Measurements from ENCODE around the gene PLD1. TPM values are rescaled to one million over a fixed set of nuclear protein-coding genes. Genes with fewer than 3 reads are reported as not detected.
A peak's percentile ranks its signal among the peaks of the same experiment; 100 is the strongest.
"Not testable (repeated sequence)": the region's sequence is repeated elsewhere in the genome, so short reads cannot be mapped to it uniquely, and the experiment has no call there.

Gene PLD1, protein sequence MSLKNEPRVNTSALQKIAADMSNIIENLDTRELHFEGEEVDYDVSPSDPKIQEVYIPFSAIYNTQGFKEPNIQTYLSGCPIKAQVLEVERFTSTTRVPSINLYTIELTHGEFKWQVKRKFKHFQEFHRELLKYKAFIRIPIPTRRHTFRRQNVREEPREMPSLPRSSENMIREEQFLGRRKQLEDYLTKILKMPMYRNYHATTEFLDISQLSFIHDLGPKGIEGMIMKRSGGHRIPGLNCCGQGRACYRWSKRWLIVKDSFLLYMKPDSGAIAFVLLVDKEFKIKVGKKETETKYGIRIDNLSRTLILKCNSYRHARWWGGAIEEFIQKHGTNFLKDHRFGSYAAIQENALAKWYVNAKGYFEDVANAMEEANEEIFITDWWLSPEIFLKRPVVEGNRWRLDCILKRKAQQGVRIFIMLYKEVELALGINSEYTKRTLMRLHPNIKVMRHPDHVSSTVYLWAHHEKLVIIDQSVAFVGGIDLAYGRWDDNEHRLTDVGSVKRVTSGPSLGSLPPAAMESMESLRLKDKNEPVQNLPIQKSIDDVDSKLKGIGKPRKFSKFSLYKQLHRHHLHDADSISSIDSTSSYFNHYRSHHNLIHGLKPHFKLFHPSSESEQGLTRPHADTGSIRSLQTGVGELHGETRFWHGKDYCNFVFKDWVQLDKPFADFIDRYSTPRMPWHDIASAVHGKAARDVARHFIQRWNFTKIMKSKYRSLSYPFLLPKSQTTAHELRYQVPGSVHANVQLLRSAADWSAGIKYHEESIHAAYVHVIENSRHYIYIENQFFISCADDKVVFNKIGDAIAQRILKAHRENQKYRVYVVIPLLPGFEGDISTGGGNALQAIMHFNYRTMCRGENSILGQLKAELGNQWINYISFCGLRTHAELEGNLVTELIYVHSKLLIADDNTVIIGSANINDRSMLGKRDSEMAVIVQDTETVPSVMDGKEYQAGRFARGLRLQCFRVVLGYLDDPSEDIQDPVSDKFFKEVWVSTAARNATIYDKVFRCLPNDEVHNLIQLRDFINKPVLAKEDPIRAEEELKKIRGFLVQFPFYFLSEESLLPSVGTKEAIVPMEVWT
- polyA plus RNA-seq (ENCODE audit: insufficient read length) = 15.7 TPM
- long read RNA-seq, donor 1, partial matches to known transcripts = 0 of 1 reads
- long read RNA-seq, donor 1, other reads (novel, unspliced or antisense) = 0 of 1 reads
- long read RNA-seq, donor 2, full-length matches to known transcripts = 1 of 1 reads
- long read RNA-seq, donor 2, partial matches to known transcripts = 0 of 1 reads
- long read RNA-seq, donor 2, other reads (novel, unspliced or antisense) = 0 of 1 reads
- long read RNA-seq, donor 3 = 0 reads
- long read RNA-seq, donor 4 = 0 reads
- long read RNA-seq, donor 5, partial matches to known transcripts = 0 of 1 reads
- long read RNA-seq, donor 5, other reads (novel, unspliced or antisense) = 0 of 1 reads
- long read RNA-seq, donor 6 = 0 reads
- long read RNA-seq, donor 7 = 0 reads
- long read RNA-seq, donor 8 = 0 reads

DNA sequence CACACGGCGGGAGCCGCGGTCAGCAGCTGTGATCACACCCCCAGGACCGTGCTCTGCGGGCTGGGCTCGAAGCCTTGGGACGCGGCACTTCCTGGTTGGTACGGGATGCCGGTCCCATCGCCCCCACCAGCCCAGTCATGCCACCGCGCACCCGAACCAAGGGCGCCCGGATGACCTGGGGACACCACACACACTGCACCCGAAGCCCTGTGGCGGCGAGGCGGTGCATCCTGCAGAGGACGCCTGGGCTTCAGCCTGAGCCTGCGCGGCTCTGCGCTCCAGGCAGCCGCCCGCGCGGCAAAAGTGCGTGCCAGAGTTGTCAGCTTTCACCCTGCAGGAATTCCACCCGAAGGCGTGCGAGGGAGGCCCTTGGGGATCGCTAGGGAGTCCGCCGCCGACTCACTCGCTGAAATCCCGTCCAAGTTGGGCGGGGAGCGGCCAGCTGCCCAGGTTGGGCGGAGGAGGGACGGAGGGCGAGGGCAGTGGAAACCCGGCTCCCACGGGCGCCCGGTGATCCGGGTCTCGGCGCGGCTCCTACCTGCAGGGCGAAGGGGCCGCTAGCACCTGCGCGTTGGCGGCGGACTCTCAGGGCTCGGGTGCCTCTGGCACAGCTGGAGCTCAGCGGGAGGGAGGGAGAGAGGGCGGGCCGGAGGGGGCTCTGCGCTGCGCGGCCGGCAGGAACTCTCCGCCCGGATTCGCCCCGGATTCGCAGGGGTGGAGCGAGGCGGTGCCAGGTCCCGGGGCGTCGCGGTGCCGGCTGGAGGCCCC is at the start of gene PLD1:
TSS of gene PLD1 (minus strand) at position 623 of the 768 bp plus-strand sequence. CDS start 72,432 bp downstream, outside the sequence.
- DNase-seq = peak; percentile 72

DNA sequence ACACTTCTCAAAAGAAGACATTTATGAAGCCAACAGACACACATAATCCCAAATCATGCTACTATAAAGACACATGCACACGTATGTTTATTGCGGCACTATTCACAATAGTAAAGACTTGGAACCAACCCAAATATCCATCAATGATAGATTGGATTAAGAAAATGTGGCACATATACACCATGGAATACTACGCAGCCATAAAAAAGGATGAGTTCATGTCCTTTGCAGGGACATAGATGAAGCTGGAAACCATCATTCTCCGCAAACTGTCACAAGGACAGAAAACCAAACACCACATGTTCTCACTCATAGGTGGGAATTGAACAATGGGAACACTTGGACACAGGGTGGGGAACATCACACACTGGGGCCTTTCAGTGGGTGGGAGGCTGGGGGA is 48.5 kb upstream of the PLD1 start:
- DNase-seq = not testable (repeated sequence)

DNA sequence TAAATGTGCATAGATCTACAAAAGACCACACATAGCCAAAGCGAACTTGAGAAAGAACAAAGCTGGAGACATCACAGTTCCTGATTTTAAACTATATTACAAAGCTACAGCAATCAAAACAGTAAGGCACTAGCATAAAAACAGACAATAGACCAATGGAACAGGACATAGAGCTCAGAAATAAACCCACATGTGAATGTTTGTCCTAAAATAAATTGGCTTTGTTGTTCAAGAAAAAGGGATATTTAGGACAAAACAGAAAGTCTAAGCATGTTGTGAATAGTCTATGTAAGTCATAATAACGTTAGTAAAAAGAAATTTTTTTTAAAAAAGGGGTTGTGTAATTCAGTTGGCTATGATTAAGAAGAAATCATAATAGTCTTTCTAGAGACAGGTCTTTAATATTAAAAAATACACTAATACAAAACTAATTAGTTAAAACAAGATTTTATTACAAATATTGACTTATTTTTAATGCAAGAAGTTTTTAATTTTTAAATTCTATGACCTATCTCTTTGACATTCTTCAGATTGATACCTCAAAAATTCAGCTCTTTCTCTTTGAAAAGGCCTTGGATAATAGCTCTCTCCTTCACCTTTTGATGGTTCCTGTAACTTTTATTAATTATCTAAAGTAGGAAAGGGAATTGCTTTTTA is 44.5 kb upstream of the PLD1 start:
- DNase-seq = no peak

DNA sequence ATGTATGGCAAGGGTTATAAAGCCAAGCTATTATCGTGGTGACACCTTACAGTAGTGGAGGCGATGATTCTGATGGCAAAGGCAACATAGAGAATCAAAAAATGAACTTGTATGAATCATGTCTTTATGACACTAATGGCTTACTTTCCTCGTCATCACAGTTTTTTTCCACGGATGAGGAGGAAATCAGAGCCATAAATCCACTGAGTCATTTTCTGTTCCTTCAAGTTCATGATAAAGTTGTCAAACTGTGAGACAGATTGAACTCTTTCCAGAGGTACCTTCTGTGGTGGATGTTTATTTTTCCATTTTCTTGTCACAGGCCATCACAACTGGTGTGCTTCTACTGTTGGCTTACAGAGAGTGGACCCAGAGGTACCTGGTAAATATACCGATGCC is 41.4 kb upstream of the PLD1 start:
- no peak for DNase-seq

DNA sequence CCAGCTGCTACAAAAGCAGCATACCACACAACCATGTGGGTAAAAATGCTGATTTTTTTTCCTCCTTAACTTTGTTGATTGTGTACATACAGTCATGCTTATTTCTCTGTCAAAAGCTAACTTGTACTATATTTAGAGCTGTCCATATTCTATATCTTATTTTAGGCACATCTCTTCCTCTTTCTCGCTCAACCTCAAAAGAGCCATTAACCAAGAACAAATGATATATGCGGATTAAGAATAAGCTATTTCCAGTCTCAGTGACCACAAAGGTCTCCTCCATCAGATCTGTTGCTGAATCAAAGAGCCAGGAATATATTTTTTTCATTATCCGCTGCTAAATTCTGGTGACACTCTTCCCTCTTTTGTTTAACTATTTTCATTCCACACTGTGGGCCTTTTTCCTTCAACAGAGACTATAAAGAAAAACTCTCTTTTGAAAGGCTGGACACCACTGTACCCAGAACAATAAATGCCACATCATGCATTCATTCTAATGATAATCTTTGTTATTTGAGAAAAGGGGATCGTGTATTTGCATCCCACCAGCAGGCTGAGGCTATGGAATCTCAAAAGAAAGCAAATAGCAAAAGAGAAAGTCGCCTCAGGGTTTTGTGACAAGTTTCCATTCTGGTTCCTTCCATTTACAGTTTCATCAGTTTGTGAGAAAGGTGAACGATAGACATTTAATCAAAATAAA is 40.8 kb upstream of the PLD1 start:
- DNase-seq = no peak

DNA sequence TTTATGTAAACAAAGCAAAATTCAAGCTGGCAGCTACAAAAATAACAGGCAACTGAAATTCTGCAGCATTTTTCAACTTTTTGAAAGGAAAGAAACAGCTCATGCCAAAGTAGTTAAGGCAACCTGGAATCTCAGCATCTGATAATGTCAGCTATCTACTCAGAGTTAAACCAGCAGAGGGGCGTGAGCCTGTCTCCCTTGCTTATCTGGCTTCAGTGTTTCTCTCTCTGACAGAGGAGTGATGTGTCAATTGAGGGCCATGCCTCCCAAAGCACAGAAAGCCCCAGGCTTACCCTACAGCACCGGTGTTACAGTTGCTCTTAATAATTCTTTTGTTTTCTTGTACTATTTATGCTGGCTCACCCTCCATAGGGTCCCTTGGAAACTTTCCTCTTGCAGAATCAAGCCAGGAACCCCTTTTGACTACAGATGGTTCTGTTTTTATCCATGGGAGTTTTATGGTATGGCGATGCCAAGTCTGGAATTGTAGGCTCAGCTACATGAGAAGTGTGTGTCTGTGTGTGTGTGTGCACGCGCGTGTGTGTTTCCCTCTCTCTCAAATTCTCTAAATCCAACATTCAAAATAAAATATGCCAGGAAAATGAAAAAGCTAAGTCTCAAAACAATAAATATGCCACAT is 40.2 kb upstream of the PLD1 start:
- no peak for DNase-seq

DNA sequence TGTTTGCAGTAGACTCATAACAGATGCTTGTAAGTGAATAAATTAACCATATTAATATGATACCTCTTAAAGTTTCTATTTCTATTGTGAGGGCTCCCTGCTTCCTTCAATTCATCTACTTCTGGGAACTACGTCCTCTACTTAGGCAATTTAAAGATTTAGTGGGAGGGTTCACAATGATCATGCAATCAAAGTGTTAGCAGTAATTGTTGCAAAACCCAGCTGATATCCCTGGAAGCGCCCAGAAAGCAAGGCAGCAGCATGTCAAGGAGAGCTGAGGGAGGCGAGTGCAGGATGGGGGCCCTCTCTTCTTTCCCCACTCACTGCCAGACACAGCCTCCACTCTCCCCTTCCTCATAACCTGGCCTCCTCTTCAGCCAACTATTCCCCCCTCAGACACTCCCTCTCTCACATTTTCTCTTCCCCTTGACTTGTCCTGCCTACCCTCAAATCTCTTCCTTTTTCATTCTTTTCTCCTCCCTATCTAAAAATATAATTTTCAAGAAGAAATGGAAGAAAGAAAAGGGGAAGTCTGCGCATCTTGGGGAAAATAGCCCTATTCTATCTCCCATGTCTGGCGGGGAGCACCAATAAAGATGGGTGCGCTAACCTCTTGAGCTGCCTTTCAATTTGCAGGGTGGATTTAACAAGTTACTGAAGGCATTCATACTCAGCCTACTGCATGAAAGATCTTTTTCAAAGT is 39.5 kb upstream of the PLD1 start:
- no peak for DNase-seq

DNA sequence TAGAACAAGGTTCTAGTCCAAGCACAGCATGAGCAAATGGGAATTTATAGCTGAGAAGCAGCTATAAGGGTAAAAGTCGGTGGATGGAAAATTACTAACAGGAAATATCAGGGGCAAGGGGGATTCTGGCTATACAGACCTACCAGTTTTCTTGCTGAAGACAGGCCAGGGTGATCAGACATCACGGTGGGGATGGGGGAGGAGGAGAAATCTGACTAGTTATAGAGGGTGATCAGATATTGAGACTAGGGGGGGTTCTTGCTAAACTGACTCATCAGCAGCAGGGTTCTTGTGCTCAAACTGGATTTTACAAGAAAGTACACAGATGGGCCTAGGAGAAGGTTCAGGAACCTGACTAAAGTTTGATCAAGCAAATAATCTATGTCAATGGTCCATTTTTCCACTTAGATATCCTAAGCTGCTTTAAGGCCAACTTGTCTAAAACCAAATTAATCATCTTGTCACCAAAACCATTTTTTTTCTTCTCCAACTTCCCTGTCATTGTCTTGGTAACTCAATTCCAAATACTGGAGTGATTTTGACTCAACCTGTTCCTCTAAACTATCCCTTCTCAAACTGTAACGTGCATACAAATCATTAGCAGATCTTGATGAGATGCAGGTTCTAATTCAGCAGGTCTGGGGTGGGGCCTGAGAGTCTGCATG is 37.4 kb upstream of the PLD1 start:
- DNase-seq = no peak

DNA sequence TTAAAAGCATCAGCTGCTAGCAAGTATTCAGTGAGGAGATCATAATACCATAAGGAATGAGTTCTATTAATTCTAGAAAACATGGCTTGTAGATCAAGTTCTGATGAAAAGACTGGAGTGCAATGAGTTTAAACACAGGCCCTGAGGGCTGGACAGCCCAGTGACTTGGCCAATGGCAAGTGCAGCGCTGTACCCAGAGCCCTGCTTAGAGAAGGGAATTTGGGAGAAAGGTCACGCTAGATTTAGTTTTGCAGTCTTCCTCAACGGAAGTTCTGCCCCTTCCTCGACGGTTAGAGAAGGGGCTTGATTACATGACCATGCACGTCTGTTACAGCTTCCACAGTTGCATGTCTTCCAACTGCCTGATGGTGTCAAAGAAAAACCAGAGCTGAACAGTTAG is 36.9 kb upstream of the PLD1 start:
- no peak for DNase-seq

DNA sequence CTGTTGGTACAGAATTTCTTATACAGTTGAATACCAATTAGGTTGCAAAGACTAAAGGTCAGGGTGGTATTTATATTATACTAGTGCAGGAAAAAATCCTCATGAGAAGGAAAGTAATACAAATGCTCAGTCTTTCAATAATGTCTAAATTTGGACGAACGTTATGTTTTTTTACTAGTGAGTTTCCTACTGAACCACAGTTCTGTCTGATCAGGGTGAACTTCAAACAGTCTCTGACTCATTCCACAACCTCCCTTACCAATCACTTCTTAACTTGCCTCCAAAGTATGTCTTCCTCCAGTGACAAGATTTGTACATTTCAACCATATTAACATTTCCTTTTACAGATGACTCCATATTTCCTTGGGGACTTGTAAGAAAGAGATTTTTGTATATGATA is 36.3 kb upstream of the PLD1 start:
- DNase-seq = no peak

DNA sequence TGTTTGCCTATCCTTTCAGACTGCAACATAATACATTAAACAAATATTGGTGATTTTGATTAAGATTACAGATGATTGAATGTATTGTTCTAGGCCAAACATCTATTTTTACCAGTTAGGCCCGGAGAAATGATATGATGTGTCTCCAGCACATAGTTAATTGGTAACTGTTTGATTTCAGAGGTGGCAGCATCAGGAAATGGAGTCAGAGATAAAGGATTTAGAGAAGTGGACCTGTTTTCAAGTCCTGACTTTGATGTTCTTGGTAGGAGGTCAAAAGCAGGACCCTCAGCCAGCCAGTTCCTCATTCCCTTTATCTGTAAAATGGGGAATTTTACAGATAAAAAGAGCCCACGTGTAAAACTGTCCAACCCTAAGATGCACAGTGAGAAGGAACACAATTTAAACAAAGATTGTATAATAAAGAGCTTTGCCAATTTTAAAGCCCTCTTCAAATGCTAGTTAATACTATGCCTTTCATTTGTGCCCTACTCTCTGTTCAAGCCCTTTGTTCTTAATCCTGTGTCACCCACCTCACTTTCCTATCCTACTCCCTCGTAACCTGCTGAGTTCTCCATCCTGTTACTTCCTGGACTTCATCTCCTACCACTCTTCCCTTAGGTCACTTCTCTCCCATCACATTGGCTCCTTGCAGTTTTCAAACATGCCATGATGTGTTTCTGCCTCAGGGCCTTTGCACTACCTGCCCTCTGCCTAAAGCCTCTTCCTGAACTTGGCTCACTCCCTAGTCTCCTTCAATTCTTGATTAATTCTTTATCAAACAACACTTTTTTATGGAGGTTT is 35.4 kb upstream of the PLD1 start:
- no peak for DNase-seq

DNA sequence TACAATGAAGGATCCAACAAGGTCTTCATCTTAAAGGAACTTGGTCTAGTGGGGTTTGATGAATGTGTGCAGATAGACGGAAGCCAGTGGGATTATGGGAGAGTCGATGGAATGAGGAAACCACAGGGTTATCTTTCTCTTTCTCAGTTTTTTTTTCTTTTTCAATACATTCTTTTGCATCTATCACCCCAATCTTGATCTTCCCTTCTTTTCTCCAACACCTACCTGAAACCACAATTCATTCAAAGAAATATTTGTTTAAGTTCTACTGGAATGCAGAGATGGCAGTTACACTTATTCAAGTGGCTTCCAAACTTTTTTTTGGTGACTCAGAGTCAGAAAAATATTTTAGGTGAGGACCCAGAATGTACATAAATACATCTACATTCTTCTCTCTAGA is 34.6 kb upstream of the PLD1 start:
- no peak for DNase-seq

DNA sequence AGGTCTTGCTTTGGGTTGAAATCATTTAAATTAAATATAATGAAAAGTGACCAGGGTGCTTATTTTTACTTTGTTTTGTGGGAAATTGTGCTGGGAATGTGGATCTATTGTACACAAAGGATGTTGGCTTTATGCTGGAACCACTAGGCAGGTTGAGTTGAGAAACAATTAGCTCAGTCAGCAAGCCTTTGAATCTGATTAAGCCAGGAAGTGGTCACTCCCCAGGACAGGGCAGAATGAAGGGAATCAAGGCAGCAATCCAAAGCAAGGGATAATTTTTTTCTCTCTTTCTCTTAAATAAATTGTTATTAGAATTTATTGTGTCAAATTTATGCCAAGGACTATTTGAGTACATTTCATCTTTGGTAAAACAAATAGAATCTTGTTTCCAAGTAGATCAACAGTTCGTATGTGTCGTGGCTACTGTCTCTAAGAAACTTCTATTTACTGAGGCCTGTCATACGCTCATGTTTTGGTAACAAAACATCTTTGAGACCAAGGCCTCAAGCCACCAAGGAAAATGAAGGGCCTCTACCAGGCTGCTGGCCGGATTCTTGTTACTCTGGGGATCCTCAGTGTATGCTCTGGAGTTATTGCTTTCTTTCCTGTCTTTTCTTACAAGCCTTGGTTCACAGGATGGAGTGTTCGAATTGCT is 32.7 kb upstream of the PLD1 start, which contains the start of gene TMEM212:
TSS of gene TMEM212 (plus strand) at position 486 of the 655 bp plus-strand sequence. CDS start at position 521, 35 bp downstream.
- no peak for DNase-seq

DNA sequence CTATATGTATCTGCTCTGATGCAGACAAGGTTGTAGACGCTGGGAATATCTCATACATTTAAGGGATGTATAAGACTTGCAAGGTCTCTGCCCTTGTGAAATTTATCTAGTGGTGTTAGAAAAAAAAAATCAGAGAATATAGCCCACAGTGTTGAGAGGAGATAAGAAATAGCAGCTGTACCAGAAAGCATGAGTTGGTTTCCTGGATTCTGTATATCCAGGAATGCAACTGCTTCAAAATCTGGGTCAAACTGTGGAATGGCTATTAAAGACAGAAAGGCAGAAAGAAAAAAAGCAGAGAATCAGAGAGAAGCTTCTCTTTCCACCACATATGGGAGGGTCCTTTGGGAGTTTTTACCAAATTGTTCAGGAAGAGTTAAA is 31.3 kb upstream of the PLD1 start:
- DNase-seq = no peak

DNA sequence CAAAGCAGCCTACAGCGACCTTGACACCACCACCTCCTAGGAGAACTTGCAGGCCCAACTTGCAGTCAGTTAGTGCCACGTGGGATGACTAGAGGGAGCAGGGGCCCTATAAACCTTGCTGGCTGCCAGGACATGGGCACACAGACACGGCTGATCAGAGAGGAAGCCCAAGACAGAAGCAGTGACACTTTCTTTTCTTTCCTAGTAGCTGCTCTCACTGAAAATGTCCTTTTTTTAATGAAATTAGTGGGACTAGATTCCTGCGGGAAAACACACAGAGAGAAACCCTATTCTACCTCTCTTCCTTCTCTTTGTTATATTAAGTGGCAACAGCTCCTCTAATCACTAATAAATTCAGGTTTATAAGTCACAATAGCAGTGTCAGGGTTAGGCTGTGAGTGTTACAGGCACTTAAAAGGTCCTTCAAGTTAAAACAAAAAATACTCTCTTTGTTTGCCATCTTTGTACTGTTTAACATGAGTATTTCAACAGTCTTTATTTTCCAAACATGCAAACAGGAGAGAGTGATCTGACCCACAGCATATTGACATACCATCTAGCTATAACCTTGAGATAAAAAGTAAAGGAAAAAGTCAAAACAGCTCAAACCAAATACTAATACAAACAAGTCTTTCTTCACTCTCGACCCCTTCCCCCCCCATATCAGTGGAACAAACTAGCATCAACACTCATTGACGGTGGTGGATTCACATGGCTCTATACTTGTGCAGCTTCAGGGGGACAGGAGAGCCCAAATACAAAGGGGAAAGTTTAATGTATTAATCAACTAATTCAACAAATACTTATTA is 30.7 kb upstream of the PLD1 start:
- no peak for DNase-seq

DNA sequence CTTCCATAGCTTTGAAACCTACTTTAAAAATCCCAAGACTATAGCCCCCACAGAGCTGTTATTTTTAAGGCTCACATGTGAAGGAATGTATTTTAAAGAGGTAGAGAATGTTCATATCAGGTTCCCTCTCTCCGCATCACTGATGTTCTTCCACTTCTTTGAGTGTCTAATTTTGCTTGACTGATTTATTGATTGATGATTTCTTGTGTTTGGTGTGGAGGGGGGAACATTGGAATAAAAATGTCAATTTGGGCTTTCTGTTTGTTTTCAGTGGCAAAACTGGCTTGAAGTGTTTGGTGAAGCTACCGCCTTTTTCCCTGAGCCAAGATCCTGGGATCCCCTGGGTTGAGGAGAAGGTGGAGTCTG is 30.1 kb upstream of the PLD1 start:
- DNase-seq = no peak
